SK-N-SH (cell line): Measurements from ENCODE around the gene PCSK9. TPM values are rescaled to one million over a fixed set of nuclear protein-coding genes. Genes with fewer than 3 reads are reported as not detected.

Experiments used
- CTCF ChIA-PET: fragments of 300-600, 350-600 bp; formaldehyde crosslinking; extraction: SDS; loops from one replicate; lab custom pipeline; 2021; lab: Yijun Ruan, JAX
- POLR2A ChIA-PET: fragments of 350-600 bp; sonication (Branson Sonifier 250); formaldehyde crosslinking; extraction: SDS; loops from one replicate; lab custom pipeline; 2020; ENCODE audit warnings: antibody characterized with exemption, inconsistent platforms; lab: Yijun Ruan, JAX
- DNase-seq: peaks from one replicate; pipeline ENCODE4 v3.0.0; 2012
- H2AFZ ChIP-seq: fragments of 200-600 bp; sonication (generic); 2 replicates; pipeline ENCODE4 v1.8.1; 2016; ENCODE audit warnings: antibody characterized with exemption, mild to moderate bottlenecking, low read depth
- H3F3A ChIP-seq: fragments of 200-600 bp; sonication (generic); replicated peaks from 2 replicates; pipeline ENCODE3; 2016; ENCODE audit warnings: antibody characterized with exemption, mild to moderate bottlenecking; ENCODE audit not compliant: insufficient read depth
- H3K27ac ChIP-seq, 2 experiments: fragments of 200-500 bp in 1 of 2; fragments of 200-600 bp in 1 of 2; sonication (Bioruptor generic) in 1 of 2; sonication (generic), shearing (Covaris generic) in 1 of 2; 2 replicates each; pipeline versions ENCODE4 v1.5.1 to v1.6.1; 2014 to 2016; ENCODE audit warnings: low read depth in 2 of 2, inconsistent platforms in 1 of 2, low read length in 1 of 2, mild to moderate bottlenecking in 1 of 2, mixed read lengths in 1 of 2
- H3K27me3 ChIP-seq: fragments of 200-600 bp; sonication (generic), shearing (Covaris generic); 2 replicates; pipeline ENCODE4 v1.6.1; 2016; ENCODE audit warnings: mixed run types; ENCODE audit not compliant: insufficient read depth
- H3K36me3 ChIP-seq, 2 experiments: fragments of 200-500 bp in 1 of 2; fragments of 200-600 bp in 1 of 2; sonication (Bioruptor generic) in 1 of 2; sonication (generic) in 1 of 2; replicated peaks in 1 of 2; 2 replicates each; pipeline versions ENCODE3 to v1.5.1; 2014 to 2016; ENCODE audit warnings: low read length in 1 of 2, mild to moderate bottlenecking in 1 of 2; ENCODE audit not compliant: insufficient read depth in 2 of 2, control insufficient read depth in 1 of 2
- H3K4me1 ChIP-seq, 2 experiments: fragments of 200-500 bp in 1 of 2; fragments of 200-600 bp in 1 of 2; sonication (Bioruptor generic) in 1 of 2; sonication (generic), shearing (Covaris generic) in 1 of 2; 2 replicates each; pipeline versions ENCODE4 v1.5.1 to v1.6.1; 2014 to 2016; ENCODE audit warnings: low read depth in 1 of 2, low read length in 1 of 2, mixed run types in 1 of 2; ENCODE audit not compliant: insufficient read depth in 2 of 2, control insufficient read depth in 1 of 2
- H3K4me2 ChIP-seq: fragments of 200-600 bp; sonication (generic), shearing (Covaris generic); 2 replicates; pipeline ENCODE4 v1.6.1; 2017; ENCODE audit warnings: mixed run types
- H3K4me3 ChIP-seq, 2 experiments: fragments of 200-500 bp in 1 of 2; fragments of 200-600 bp in 1 of 2; sonication (Bioruptor generic) in 1 of 2; sonication (generic), shearing (Covaris generic) in 1 of 2; 2 replicates each; pipeline versions ENCODE4 v1.5.1 to v1.8.1; 2014 to 2016; ENCODE audit warnings: low read depth in 2 of 2, inconsistent platforms in 1 of 2, low read length in 1 of 2, mild to moderate bottlenecking in 1 of 2, mixed read lengths in 1 of 2, moderate library complexity in 1 of 2
- H3K79me2 ChIP-seq: fragments of 200-600 bp; sonication (generic); 2 replicates; pipeline ENCODE4 v1.8.1; 2017; ENCODE audit warnings: mild to moderate bottlenecking; ENCODE audit not compliant: insufficient read depth
- H3K9ac ChIP-seq: fragments of 200-600 bp; sonication (generic); 2 replicates; pipeline ENCODE4 v1.6.1; 2017; ENCODE audit warnings: mixed run types
- H3K9me2 ChIP-seq: fragments of 200-600 bp; sonication (generic); 2 replicates; pipeline ENCODE4 v1.6.1; 2017; ENCODE audit warnings: mixed run types
- H3K9me3 ChIP-seq: fragments of 200-600 bp; sonication (generic); 2 replicates; pipeline ENCODE4 v1.6.1; 2017; ENCODE audit warnings: mixed run types, mild to moderate bottlenecking, moderate library complexity
- H4K20me1 ChIP-seq: fragments of 200-600 bp; sonication (generic); 2 replicates; pipeline ENCODE4 v1.6.1; 2017; ENCODE audit warnings: mild to moderate bottlenecking, mixed run types; ENCODE audit not compliant: insufficient read depth
- ELF1 ChIP-seq: IDR thresholded peaks from 2 replicates; pipeline ENCODE4 v1.4.0; 2012
- EP300 ChIP-seq, 2 experiments: IDR thresholded peaks; 2 replicates each; pipeline versions ENCODE4 v1.4.0 to v1.6.1; 2012; ENCODE audit warnings: borderline replicate concordance in 1 of 2, low read depth in 1 of 2, low read length in 1 of 2
- FOXJ3 ChIP-seq: sonication (generic); formaldehyde crosslinking; IDR thresholded peaks from 2 replicates; pipeline ENCODE4 v1.5.1; 2020; ENCODE audit warnings: mild to moderate bottlenecking, missing genetic modification reagents
- GABPA ChIP-seq: IDR thresholded peaks from 2 replicates; pipeline ENCODE4 v1.4.0; 2012; ENCODE audit warnings: low read depth, mild to moderate bottlenecking
- JUND ChIP-seq: IDR thresholded peaks from 2 replicates; pipeline ENCODE4 v1.4.0; 2012
- MEF2A ChIP-seq: IDR thresholded peaks from 2 replicates; pipeline ENCODE4 v1.4.0; 2012; ENCODE audit warnings: low read depth, borderline replicate concordance
- NRF1 ChIP-seq: IDR thresholded peaks from 2 replicates; pipeline ENCODE4 v1.6.1; 2012; ENCODE audit warnings: low read depth, mild to moderate bottlenecking, low read length
- POLR2AphosphoS5 ChIP-seq: IDR thresholded peaks from 2 replicates; pipeline ENCODE4 v1.6.1; 2012; ENCODE audit warnings: low read depth, low read length
- RAD21 ChIP-seq: IDR thresholded peaks from 2 replicates; pipeline ENCODE4 v1.6.1; 2012; ENCODE audit warnings: mild to moderate bottlenecking, low read length
- RCOR1 ChIP-seq: fragments of 150-350 bp; IDR thresholded peaks from 2 replicates; pipeline ENCODE4 v1.6.1; 2017; ENCODE audit warnings: antibody characterized with exemption, low read length
- RXRA ChIP-seq: IDR thresholded peaks from 2 replicates; pipeline ENCODE4 v1.4.0; 2012; ENCODE audit warnings: low read depth, mild to moderate bottlenecking, borderline replicate concordance
- SMC3 ChIP-seq: IDR thresholded peaks from 2 replicates; pipeline ENCODE4 v1.6.1; 2012; ENCODE audit warnings: low read depth, low read length, improper control_type of control experiment
- TCF12 ChIP-seq: IDR thresholded peaks from 2 replicates; pipeline ENCODE4 v1.4.0; 2012
- WGBS: methylation state at CpG from one replicate; pipeline ENCODE4 v1.1.6; 2017; ENCODE audit warnings: low lambda C conversion rate; 5-methylcytosine and 5-hydroxymethylcytosine counted together
- polyA plus RNA-seq, 3 experiments: library from polyadenylated mRNA; depleted of rRNA; stranded (reverse); fragments of >200 nt; gene quantifications; 2 replicates each; pipeline ENCODE4 v1.2.3, GENCODE V29; 2012
- TF ChIP-seq, protein P1 (sequence below): fragments of 200-600 bp; sonication (generic); IDR thresholded peaks from 2 replicates; pipeline ENCODE4 v1.6.1; 2017; ENCODE audit warnings: antibody characterized with exemption, mild to moderate bottlenecking, moderate library complexity
- TF ChIP-seq, protein P2 (sequence below): IDR thresholded peaks from 2 replicates; pipeline ENCODE4; 2012
- TF ChIP-seq, protein P3 (sequence below): IDR thresholded peaks from 2 replicates; pipeline ENCODE4 v1.6.1; 2012; ENCODE audit warnings: mild to moderate bottlenecking, low read depth, low read length, moderate library complexity
- TF ChIP-seq, protein P4 (sequence below): fragments of 150-350 bp; IDR thresholded peaks from 2 replicates; pipeline ENCODE4 v1.6.1; 2017; ENCODE audit warnings: antibody characterized with exemption, low read length, low read depth, borderline replicate concordance
- TF ChIP-seq, protein P5 (sequence below): IDR thresholded peaks from 2 replicates; pipeline ENCODE4 v1.4.0; 2012; ENCODE audit warnings: low read depth, borderline replicate concordance

Gene PCSK9
- polyA plus RNA-seq, 1 of the 3 experiments (the other 2 are of a cell fraction): 0.02 TPM

DNA sequence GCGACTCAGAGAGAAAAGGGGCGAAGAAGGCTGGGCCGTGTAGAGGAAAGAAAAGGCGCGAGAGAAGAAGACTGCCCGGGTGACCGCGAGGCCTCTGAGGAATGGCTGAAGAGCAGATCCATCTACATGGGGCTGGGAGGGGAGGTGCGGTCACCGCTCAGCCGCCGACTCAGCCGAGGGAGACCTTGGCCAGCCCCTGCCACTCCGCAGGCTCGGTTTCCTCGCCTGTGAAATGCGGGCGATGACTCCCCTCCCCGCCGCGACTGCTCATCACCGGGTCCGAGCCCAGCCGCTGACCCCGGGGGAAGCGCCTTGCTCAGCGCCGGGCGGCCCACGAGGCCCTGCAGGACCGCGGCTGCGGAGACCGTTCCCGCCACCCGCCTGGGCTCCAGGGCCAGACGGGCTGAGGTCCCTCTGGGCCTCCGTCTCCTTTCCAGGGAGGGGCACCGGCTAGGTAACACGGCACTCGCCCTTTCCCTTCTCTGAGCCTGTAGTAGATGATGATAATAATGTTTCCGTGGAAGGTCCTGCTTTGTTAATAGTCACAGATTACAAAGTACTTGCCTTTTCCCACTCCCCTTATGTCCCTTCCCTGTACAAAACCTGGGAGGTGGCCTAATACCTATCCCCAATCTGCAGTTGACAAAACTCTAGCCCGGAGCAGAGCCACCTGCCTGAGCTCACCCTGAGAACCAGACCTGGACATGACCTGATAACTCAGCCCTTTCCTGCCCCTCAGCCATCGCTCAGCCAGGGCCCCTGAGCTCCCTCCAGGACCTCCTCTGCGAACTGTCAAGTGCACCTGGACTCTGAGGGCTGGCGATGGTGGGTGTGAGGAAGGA, 42.3 kb upstream of the PCSK9 start:
- Histone ChIP-seq H3K79me2 (no peaks in the 10 kb centered on the region), H3K36me3 (no peaks in the 10 kb centered on the region), H3K27me3 (no peaks in the 10 kb centered on the region; the same call in 1 of the 2 replicates), H3K4me2 (no peak overlapping the region), H3K9me2 (no peaks in the 10 kb centered on the region), H3F3A (no peaks in the 10 kb centered on the region), H3K9me3 (no peaks in the 10 kb centered on the region), H3K4me3 (no peak overlapping the region), H3K27ac (no peak overlapping the region)
- CTCF ChIA-PET: interaction anchor here (1.0 to 10.9 kb wide), 22 partner anchors 10 to 124 kb away, joined by 3 to 302 read pairs (median 9); no protein-coding TSS in a partner anchor
- POLR2A ChIA-PET: interaction anchor here (0.7 to 1.1 kb wide), 2 partner anchors 46 to 52 kb away, joined by 3 read pairs; no protein-coding TSS in a partner anchor
- 47% methylated on average over 20 of the region's 46 CpGs for WGBS
- peak; percentile 68 for DNase-seq
- TF ChIP-seq, protein P1, sequence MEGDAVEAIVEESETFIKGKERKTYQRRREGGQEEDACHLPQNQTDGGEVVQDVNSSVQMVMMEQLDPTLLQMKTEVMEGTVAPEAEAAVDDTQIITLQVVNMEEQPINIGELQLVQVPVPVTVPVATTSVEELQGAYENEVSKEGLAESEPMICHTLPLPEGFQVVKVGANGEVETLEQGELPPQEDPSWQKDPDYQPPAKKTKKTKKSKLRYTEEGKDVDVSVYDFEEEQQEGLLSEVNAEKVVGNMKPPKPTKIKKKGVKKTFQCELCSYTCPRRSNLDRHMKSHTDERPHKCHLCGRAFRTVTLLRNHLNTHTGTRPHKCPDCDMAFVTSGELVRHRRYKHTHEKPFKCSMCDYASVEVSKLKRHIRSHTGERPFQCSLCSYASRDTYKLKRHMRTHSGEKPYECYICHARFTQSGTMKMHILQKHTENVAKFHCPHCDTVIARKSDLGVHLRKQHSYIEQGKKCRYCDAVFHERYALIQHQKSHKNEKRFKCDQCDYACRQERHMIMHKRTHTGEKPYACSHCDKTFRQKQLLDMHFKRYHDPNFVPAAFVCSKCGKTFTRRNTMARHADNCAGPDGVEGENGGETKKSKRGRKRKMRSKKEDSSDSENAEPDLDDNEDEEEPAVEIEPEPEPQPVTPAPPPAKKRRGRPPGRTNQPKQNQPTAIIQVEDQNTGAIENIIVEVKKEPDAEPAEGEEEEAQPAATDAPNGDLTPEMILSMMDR: no peak
- TF ChIP-seq EP300 (IDR thresholded peaks at IDR 0.05; ENCODE audit: borderline replicate concordance in 1 of 2, low read depth in 1 of 2, low read length in 1 of 2) (no peak), JUND (no peak), ELF1 (no peak), MEF2A (no peak), TCF12 (no peak), SMC3 (no peak), RXRA (no peak), NRF1 (no peak), FOXJ3 (CRISPR knock-in tag) (no peak), GABPA (no peak), RCOR1 (no peak), RAD21 (no peak), POLR2AphosphoS5 (no peak)
- TF ChIP-seq, protein P2, sequence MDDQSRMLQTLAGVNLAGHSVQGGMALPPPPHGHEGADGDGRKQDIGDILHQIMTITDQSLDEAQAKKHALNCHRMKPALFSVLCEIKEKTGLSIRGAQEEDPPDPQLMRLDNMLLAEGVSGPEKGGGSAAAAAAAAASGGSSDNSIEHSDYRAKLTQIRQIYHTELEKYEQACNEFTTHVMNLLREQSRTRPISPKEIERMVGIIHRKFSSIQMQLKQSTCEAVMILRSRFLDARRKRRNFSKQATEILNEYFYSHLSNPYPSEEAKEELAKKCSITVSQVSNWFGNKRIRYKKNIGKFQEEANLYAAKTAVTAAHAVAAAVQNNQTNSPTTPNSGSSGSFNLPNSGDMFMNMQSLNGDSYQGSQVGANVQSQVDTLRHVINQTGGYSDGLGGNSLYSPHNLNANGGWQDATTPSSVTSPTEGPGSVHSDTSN: no peak
- TF ChIP-seq, protein P3, sequence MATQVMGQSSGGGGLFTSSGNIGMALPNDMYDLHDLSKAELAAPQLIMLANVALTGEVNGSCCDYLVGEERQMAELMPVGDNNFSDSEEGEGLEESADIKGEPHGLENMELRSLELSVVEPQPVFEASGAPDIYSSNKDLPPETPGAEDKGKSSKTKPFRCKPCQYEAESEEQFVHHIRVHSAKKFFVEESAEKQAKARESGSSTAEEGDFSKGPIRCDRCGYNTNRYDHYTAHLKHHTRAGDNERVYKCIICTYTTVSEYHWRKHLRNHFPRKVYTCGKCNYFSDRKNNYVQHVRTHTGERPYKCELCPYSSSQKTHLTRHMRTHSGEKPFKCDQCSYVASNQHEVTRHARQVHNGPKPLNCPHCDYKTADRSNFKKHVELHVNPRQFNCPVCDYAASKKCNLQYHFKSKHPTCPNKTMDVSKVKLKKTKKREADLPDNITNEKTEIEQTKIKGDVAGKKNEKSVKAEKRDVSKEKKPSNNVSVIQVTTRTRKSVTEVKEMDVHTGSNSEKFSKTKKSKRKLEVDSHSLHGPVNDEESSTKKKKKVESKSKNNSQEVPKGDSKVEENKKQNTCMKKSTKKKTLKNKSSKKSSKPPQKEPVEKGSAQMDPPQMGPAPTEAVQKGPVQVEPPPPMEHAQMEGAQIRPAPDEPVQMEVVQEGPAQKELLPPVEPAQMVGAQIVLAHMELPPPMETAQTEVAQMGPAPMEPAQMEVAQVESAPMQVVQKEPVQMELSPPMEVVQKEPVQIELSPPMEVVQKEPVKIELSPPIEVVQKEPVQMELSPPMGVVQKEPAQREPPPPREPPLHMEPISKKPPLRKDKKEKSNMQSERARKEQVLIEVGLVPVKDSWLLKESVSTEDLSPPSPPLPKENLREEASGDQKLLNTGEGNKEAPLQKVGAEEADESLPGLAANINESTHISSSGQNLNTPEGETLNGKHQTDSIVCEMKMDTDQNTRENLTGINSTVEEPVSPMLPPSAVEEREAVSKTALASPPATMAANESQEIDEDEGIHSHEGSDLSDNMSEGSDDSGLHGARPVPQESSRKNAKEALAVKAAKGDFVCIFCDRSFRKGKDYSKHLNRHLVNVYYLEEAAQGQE: no peak
- TF ChIP-seq, protein P4, sequence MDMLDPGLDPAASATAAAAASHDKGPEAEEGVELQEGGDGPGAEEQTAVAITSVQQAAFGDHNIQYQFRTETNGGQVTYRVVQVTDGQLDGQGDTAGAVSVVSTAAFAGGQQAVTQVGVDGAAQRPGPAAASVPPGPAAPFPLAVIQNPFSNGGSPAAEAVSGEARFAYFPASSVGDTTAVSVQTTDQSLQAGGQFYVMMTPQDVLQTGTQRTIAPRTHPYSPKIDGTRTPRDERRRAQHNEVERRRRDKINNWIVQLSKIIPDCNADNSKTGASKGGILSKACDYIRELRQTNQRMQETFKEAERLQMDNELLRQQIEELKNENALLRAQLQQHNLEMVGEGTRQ: no peak
- TF ChIP-seq, protein P5, sequence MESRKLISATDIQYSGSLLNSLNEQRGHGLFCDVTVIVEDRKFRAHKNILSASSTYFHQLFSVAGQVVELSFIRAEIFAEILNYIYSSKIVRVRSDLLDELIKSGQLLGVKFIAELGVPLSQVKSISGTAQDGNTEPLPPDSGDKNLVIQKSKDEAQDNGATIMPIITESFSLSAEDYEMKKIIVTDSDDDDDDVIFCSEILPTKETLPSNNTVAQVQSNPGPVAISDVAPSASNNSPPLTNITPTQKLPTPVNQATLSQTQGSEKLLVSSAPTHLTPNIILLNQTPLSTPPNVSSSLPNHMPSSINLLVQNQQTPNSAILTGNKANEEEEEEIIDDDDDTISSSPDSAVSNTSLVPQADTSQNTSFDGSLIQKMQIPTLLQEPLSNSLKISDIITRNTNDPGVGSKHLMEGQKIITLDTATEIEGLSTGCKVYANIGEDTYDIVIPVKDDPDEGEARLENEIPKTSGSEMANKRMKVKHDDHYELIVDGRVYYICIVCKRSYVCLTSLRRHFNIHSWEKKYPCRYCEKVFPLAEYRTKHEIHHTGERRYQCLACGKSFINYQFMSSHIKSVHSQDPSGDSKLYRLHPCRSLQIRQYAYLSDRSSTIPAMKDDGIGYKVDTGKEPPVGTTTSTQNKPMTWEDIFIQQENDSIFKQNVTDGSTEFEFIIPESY: no peak
- TF ChIP-seq, all 33 proteins: peak for 0
- Histone ChIP-seq H3K4me1 (peaks cover 0 to 3% of the 10 kb centered on the region in 2 experiments; a peak in 1 of 4 replicates), H3K9ac (no peak overlapping the region), H4K20me1 (no peaks in the 10 kb centered on the region), H2AFZ (no peak overlapping the region)
